ENCODE results near the gene SNX10.
"Not testable (repeated sequence)": the region's sequence is repeated elsewhere in the genome, so short reads cannot be mapped to it uniquely, and the experiment has no call there.

Gene SNX10, protein sequence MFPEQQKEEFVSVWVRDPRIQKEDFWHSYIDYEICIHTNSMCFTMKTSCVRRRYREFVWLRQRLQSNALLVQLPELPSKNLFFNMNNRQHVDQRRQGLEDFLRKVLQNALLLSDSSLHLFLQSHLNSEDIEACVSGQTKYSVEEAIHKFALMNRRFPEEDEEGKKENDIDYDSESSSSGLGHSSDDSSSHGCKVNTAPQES

DNA sequence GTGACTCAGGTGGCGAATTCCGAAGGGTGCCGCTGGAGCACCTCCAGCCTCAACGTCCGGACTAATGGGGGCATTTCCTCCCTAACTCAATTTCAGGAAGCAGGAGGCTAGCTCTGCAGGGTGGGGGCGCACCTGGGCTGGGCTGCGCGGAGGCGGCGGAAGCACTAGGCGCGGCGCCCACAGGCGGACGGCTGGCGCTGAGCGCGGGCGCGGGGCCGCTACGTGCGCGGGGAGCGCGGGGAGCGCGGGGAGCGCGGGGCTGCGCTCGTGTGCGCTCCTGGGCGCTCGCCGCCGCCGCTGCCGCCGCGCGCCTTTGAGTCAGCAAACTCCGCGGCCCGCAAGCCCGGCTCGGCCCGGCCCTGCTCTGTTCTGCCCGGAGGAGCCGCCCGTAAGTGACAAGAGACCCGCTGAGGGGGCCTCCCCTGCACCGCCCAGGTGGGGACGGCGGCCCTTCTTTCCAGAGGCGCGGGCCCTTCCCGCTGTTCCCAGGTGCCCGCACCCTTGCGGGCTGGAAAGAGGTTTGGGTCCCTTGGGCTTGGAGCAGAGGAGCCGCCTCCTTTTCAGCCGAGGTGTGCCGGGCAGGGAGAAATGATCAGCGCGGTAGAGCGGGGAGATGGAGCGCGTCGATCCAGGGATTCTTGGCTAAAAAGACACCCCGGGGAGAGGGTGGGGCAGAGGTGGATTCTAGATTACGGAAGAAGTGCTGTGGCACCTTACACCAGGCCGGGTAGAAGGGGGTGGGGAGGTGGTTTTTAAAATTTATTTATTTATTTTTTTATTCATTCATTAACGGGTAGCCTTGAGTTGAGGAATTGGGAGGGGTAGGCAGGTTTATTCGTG is at the start of gene SNX10:
Gene SNX10 (plus strand): TSS at position 164 of the 840 bp plus-strand sequence. CDS start 54,581 bp downstream, outside the sequence.
- DNase-seq = peak; percentile 71

DNA sequence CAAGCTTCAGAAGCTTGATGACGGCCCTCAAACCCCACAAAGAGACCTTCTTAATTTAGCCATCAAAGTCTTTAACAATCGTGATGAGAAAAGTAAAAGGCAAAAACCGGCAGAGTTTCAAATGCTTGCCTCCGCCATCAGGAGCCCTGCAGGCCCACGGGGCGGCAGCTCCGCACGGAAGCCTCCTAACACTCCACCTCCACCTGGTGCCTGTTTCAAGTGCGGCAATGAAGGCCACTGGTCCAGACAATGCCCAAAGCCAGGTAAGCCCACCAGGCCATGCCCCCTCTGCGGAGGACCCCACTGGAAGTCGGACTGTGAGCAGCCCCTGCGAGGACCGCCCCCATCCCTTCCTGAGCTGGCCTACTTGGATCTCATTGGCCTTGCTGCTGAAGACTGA is 46.5 kb upstream of the SNX10 start:
- no peak for DNase-seq

DNA sequence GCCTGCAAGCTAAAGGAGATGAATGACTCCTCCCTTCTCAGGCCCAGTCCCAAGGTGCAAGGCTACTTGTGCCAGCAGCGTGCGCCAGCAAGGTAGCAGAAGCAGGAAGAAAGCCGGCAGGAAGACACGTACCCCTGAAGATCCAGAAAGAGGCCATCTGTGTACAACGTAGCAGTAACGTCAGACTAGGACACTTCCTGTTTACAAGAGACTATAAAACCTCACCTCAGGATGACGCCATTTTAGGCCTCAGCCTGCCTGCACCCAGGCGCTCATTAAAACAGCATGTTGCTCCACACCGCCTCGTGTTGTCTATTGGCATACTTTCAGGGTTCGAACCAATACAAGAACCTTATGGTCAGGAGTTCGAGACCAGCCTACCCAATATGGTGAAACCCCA is 41.4 kb upstream of the SNX10 start:
- DNase-seq = no peak

DNA sequence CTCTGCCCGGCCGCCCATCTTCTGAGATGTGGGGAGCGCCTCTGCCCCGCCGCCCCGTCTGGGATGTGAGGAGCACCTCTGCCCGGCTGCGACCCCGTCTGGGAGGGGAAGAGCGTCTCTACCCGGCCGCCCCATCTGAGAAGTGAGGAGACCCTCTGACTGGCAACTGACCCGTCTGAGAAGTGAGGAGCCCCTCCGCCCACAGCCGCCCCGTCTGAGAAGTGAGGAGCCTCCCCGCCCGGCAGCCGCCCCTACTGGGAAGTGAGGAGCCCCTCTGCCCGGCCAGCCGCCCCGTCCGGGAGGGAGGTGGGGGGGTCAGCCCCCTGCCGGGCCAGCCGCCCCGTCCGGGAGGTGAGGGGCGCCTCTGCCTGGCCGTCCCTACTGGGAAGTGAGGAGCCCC is 29.8 kb upstream of the SNX10 start:
- not testable (repeated sequence) for DNase-seq

DNA sequence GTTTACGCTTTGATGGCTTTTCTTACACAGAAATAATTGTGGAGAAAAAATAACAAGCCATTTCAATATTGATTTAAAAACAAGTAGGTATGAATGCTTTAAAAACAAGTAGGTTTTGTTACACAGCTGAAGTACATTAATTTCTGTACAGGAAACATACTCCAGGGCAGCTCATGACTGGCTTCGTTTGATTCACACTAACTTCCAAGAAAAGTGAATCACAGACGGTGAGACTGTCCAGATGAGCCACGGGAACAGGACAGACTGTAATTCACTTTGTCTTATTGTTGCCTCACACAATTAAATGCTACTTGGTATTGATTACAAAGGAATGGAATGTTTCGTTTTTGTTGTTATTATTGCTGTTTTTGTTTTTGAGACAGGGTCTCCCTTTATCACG is 26.6 kb upstream of the SNX10 start:
- DNase-seq = no peak

DNA sequence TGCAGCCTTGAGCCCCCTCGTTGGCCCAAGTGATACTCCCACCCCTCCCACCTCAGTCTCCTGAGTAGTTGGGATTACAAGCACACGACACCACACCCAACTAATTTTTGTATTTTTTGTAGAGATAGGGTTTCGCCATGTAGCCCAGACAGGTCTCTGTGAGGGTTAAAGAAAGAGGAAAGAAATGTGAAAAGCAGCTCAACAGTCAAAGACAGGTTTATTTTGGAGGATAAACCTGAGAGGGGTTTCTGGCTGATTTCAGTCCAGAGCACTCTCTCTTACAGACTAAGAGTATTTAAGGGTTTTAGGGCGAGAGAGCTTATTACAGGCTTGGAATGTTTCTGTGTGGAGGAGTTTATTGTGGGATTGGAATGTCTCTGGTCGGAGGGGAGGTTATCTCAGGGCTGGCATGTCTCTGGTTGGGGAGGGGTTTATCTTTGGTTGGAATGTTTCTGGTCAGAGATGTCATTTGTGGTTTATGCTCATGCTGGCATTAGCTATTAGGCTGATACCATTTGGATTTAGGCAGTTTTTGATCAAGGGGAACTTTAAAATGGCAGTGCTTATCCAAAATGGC is 26.1 kb upstream of the SNX10 start:
- DNase-seq = no peak

DNA sequence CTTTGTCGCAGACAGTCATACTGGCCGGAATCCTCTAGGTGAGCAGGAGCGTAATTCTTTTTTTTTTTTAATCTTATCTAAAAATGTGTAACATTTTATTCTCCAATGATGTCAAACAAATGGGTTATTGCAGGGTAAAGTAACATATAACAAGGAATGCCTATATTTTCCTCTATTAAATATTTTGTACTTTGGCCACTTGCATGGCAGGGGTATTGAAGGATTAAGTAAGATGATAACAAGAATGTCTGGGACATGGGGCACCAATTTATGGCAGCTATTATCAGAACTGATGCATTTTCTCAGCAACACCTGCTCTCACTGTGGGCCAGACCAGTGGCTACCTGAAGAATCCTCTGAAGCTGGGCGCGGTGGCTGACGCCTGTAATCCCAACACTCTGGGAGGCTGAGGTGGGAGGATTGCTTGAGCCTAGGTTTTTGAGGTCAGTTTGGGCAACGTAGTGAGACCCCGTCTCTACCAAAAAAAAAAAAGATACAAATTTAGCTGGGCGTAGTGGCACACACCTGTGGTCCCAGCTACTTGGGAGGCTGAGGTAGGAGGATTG is 24.0 kb upstream of the SNX10 start:
- DNase-seq = no peak

DNA sequence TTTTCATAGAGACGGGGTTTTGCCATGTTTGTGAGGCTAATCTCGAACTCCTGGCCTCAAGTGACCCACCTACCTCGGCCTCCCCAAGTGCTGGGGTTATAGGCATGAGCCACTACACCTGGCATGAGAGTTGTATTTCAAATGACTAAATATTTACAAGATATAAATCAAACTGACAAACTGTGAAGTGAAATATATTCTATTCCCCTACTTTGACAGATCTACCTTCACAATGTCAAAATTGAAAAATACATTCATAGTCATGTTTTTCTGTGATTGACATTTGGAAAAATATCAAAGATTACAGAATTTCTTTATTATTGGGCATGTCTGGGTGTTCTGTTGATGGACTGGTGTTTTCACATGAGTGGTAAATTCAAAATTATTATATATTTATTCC is 16.4 kb upstream of the SNX10 start:
- DNase-seq = no peak

DNA sequence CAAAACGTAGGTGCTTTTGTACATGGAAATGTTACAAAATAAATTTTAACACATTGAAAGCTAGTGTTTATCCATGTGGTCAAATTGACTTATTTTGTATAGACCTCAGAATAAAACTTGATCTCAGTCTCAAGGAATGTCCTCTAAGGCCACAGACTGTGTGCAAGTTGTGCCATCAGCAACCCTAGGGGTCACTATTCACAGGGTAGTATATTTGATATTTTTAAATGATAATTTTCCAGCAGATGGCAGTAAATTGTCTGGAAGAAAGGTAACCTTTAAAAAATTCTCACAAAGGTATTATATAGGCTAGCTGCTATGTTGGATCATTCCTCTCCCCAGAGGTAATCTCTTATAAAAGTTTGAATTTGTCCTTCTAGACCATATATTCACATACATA is 12.9 kb upstream of the SNX10 start:
- no peak for DNase-seq

DNA sequence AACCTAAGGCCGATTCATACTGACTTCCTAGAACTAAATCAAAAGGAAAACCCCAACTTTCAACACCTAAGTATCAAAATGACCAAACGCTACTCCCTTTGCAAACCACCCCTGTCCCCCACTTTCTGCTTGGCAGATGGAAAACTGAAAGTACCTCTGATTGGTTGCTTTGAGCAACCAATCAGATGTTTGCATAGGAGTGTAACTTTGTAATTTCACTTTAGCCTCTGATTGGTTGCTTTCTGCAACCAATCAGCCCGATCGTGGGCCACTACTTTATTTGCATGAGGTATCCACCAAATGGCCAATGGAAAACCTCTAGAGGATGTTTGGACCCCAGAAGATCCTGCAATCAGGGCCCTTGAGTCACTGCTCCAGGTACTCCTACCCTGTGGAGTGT is 12.3 kb upstream of the SNX10 start:
- DNase-seq = no peak

DNA sequence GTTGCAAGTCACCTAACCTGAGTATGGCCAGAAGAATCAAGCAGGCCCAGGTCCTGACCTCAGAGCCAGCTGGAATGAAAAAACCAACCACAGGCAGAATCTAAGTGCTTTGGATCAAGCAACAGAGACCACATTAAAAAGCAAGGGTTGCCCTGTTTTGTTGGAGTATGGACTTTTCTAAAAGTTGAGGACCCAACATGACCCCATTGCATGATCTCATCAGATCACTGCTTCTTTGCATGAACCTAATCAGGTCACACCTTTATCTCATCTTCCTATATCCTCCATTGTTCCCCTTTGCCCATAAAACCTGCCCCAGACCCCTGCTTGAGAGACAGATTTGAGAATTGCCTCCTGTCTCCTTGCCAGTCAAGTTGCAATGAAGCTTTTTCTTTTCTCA is 11.6 kb upstream of the SNX10 start:
- no peak for DNase-seq

DNA sequence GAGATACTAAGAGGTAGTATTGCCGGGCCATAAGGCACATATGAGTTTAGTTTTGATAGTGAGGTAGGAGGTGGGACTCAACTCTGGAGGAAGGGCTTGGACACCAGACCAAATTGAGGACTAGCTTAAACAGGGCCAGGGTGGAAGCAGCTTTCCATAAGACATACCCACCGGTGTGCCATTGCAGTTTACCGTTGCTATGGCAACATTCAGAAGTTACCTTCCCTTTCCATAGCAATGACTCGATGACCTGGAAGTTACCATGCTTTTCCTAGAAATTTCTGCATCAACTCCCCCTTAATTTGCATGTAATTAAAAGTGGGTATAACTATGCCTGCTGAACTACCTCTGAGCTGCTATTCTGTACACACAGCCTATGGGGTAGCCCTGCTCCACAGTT is 10.9 kb upstream of the SNX10 start:
- no peak for DNase-seq

DNA sequence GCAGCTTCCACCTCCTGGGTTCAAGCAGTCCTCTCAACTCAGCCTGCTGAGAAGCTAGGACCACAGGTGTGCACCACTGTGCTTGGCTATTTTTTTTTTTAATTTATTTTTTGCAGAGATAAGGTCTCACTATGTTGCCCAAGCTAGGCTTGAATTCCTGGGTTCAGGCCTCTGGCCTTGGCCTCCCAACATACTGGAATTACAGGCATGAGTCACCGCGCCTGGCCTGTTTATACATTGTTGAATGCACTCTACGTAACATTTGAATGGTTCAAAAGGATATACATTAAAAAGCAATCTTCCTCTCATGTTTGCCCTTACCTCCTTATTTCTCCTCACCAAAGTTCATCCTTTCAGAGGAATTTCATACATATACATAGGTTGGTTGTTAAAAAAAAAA is 7.2 kb upstream of the SNX10 start:
- DNase-seq = no peak

DNA sequence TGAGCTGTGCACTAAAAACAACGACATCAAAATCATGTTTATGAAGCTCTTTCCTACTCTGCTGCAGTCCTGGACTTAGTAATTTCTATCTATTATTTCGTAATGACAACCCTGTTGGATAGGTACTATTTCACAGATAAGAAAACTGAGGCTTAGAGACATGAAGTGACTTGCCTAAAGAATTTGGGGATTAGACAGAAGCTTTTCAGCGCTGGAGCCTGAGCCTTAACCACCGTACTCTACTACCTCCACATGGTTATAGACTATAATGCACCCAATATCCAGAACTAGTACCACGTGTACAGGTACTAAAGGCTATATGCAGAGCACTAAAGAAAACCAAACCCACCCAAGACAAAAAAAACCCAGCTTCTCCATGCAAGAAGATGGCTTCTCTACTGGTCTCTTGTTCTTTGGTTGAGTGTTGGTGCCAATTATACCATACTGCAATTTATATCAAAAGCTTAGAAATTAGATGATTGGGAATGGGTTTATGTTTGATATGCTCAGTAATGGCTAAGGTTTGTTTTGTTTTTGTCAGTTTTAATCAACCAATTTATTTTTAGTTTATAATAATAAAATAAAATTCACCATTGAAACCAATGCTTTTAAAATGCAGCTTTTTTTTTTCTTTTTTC is 6.5 kb upstream of the SNX10 start:
- no peak for DNase-seq

DNA sequence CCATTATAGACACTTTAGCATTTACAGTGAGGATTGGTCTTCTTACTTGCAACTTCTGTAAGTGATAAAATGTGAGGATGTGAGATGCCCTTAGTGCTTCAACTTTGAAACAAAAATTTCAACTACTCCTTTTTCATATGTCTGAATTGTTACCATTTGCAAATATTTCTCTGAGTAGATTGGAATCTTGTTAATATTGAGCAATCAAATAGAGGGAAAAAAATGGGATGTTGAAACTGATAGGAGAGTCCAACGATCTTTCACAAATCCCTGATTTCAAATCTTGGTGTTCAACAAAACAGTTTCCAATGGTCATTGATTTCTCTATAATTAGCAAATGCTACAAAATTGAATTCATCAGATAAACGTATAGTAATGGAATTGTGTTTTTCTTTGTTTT is 5.5 kb upstream of the SNX10 start:
- DNase-seq = no peak

DNA sequence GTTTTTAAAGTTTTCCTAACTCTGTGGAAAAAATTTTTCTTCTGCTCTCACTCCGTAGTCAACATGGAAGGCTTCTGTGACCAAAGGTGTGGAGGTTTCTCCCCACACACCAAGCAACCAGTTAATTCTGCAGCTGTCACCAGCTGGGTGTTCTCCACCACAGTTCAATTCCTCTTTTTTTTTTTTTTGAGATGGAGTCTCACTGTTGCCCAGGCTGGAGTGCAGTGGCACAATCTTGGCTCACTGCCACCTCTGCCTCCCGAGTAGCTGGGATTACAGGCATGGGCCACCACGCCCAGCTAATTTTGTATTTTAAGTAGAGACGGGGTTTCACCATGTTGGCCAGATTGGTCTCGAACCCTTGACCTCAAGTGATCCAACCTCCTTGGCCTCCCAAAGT is 3.5 kb upstream of the SNX10 start:
- DNase-seq = not testable (repeated sequence)

DNA sequence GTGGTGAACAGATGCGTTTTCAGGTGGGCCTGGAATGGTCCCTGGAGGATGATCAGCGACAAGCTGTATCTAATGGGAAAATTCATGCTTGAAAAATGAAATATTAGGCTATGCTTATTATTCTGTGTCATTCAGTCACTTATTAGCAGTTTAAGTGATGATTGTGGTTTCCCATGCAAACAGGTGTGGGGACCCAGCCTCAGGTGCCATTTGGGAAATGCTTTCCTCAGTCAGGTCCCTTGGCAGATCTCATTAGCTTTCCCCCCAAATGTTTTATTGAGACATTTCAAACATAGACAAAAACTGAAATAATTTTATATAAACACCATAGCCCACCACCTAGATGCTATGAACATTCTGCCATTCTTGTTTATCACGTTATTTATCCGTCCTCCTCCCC is 411 bp upstream of the SNX10 start:
- DNase-seq = no peak

DNA sequence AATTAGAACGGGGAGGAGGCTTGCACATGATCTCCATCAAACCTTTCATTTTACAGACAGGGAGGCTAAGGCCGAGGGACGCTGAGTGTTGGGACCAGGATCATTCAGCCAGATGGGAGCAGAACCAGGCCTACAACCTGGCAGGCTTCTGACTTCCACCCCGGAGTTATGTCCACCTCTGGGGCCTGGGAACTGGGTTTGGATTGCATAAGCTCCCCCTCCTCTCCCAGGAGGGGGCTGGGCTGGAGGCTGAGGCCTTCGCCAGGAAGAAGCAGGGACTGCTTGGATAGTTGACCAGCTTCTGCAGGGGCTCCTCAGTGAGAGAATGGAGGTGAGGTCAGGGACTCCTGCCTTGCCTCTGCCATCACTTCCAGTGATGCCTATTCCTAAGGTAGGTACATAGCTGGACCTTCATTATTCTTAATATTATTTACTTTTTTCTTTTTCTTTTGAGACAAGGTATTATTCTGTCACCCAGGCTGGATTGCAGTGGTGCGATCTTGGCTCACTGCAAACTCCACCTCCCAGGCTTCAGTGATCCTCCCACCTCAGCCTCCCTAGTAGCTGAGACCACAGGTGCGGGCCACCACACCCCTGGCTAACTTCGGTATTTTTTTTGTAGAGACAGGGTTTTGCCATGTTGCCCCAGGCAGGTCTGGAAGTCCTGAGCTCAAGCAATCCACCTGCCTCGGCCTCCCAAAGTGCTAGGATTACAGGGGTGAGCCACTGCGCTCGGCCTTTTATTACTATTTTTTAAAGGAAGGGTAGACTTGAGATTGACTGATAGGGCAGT is 1.3 kb downstream of the SNX10 start:
- DNase-seq = no peak

DNA sequence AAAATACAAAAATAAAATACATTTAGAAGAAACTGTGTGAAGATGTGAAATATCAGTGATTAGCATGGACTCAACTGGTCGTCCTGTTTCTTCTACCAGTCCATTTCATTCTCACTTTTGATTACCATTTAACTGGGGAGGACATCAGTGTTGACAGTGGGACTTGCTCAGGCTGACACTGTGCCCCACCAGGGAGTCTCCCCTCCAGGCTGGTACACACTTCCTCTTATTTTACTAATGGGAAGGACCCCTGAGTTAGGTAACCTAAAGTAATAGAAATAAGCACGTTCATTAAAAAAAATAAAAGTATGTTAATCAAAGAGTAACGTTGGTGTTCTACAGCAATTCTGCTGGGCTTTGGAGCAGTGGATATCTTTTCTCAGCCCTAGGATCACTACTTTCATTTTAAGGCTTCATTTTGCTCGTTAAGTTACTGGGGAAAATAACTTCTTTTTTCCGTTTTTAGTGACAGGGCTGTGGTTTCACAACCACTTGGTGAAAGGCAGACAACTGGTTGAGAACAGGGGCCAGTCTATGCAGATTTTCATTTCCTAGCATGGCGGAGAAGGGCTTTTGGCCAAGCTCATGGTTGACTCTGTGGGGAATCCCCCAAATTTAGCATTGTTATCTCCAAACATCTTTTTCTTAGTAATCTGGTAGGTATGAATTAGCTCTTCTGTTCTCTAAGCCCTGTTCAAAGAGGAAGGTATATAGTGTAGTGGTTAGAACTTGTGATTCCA is 2.1 kb downstream of the SNX10 start:
- DNase-seq = no peak

DNA sequence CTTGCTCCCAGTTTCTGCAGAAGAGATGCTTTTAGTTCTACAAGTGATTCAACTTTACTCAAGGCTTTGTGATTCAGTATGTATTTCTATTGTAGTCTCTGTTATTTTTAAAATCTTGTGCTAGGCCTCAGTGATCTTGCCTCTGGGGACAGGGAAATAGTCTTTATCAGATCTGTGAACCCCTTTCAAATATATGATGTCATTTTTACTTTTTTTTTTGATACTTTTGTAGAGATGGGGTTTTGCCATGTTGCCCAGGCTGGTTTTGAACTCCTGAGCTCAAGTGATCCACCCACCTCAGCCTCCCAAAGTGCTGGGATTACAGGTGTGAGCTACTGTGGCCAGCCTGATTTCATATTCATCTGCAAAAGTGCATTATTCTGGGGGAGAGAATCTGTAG is 3.4 kb downstream of the SNX10 start:
- no peak for DNase-seq

DNA sequence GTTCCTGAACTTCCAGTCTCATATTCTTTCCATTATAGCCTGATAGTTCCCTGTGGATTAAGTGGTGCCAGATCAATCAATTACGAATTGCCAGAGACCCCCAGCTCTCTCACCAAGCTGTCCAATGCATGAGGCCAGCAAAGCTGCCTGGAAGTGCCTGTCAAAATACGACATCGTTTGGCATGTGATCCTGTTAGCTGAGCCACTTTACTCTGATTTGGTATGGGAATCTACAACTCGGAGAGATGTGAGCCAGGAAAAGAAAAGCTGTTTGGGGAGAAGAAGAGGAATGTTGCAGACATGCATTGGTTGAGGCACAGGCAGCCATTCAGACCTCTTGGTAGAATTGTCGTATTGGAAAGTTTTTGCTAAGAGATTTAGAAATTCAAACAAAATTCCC is 3.9 kb downstream of the SNX10 start:
- DNase-seq = no peak

All from right forelimb (tissue), 1 donor.